ENCODE results near the gene SDC1. TPM values are rescaled to one million over a fixed set of nuclear protein-coding genes. Genes with fewer than 3 reads are reported as not detected.

The SDC1 gene
- total and polyA plus RNA-seq, 2 of the 8 experiments (the other 6 are each of a cell fraction or from before 2014, with no cell fraction given) = 45.3 to 73.3 TPM

DNA sequence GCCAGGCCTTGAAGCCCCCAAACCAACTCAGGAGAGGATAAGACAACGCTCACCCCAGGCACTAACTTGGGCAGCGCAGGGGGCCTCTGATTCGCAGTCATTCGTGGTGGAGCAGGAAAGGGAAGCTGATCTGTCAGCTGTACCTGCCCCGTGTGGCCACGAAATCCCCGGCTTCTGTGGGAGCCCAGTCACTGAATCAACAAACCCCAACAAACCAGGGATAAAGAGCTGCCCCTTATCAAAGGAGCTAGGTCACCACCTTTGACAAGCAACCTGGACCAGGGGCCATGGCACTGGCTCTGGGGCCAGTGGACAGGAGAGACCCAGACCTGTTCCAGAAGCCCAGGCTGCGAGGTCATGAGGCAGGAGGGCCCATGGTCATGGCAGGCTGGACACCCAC is 14.5 kb downstream of the SDC1 start:
- Histone ChIP-seq H3K4ac (replicated peaks; ENCODE audit: insufficient read length, low read depth, low read length) (no peak overlapping the region), H3K18ac (ENCODE audit: extremely low read depth, low read length) (no peak overlapping the region), H3K79me2 (ENCODE audit: control insufficient read depth in 1 of 2, insufficient read depth in 2 of 2, low read length in 2 of 2) (peaks cover 0 to 79% of the 10 kb centered on the region in 2 experiments; a peak in 2 of 4 replicates), H3K56ac (replicated peaks; ENCODE audit: insufficient read length, low read depth, low read length) (no peak overlapping the region), H3K27me3 (replicated peaks in 1 of 4; ENCODE audit: control insufficient read depth in 3 of 4, extremely low read depth in 1 of 4, insufficient read depth in 3 of 4, low read length in 3 of 4) (no peaks in the 10 kb centered on the region), H2BK15ac (ENCODE audit: low read length) (no peak overlapping the region), H4K91ac (replicated peaks; ENCODE audit: insufficient read length, low read length) (no peak overlapping the region), H3K14ac (ENCODE audit: insufficient read length) (no peak overlapping the region), H4K20me1 (replicated peaks in 1 of 2; ENCODE audit: control insufficient read depth in 1 of 2, insufficient read depth in 2 of 2, low read length in 2 of 2) (peaks cover 32 to 40% of the 10 kb centered on the region in 2 experiments), H2AFZ (ENCODE audit: low read length) (no peak overlapping the region), H4K5ac (ENCODE audit: insufficient read length, low read depth, low read length) (no peak overlapping the region), H3K9ac (replicated peaks in 1 of 4; ENCODE audit: extremely low read depth in 1 of 4, low read depth in 3 of 4, low read length in 3 of 4) (no peak overlapping the region), H3K36me3 (ENCODE audit: control insufficient read depth in 2 of 4, insufficient read depth in 4 of 4, low read length in 3 of 4) (no peaks in the 10 kb centered on the region), H3K23me2 (ENCODE audit: low read depth, low read length) (no peaks in the 10 kb centered on the region), H3K4me2 (ENCODE audit: insufficient read depth in 1 of 2, low read depth in 2 of 2, low read length in 2 of 2) (no peak overlapping the region), H2BK12ac (ENCODE audit: low read depth, low read length) (no peak overlapping the region), H3K4me3 (ENCODE audit: extremely low read depth in 1 of 4, insufficient read depth in 2 of 4, low read depth in 3 of 4, low read length in 4 of 4) (no peak overlapping the region), H2AK5ac (ENCODE audit: low read depth, low read length) (no peak overlapping the region), H2BK5ac (ENCODE audit: low read depth, low read length) (no peak overlapping the region), H2BK120ac (replicated peaks; ENCODE audit: low read depth, low read length) (no peak overlapping the region), H3K27ac (ENCODE audit: low read depth, low read length) (no peak overlapping the region), H3K23ac (ENCODE audit: insufficient read length) (no peak overlapping the region), H3K79me1 (ENCODE audit: low read depth, low read length) (peaks cover 14% of the 10 kb centered on the region; the same call in 1 of the 2 replicates), H4K8ac (ENCODE audit: extremely low read depth, insufficient read depth, low read length) (no peak overlapping the region), H2BK20ac (ENCODE audit: low read length) (no peak overlapping the region), H3K9me3 (ENCODE audit: insufficient read depth in 2 of 2, low read depth in 1 of 2, low read length in 1 of 2) (no peaks in the 10 kb centered on the region), H3K4me1 (replicated peaks in 1 of 4; ENCODE audit: control insufficient read depth in 3 of 4, insufficient read depth in 4 of 4, low read length in 3 of 4) (peaks cover 0 to 26% (median 9%) of the 10 kb centered on the region in 4 experiments; a peak in 6 of 7 replicates)
- no peak for FAIRE-seq
- POLR2A ChIA-PET (ENCODE audit: partially characterized antibody) = interaction anchor here (0.6 to 1.5 kb wide), 3 partner anchors 13 to 116 kb away, joined by 3 to 7 read pairs (median 3); partner anchors contain the start of gene SDC1
- WGBS, 2 experiments (ENCODE audit: extremely low coverage in 1 of 2, insufficient coverage in 1 of 2, insufficient read length in 1 of 2, insufficient replicate concordance in 2 of 2, low coverage in 1 of 2, low lambda C conversion rate in 2 of 2, missing lambda C conversion rate in 1 of 2) = 96% methylated on average over 8 of the region's 8 CpGs; no CpG with 5 or more reads in 1 of the 2 experiments
- no peak for DNase-seq (ENCODE audit: low read depth in 1 of 2, low spot score in 2 of 2)
- no peak for TF ChIP-seq RFX5 (IDR thresholded peaks at IDR 0.05; ENCODE audit: borderline replicate concordance, low read depth, low read length)
- no peak for TF ChIP-seq POLR2A (IDR thresholded peaks at IDR 0.05; ENCODE audit: control extremely low read depth in 1 of 2, low read depth in 2 of 2, low read length in 2 of 2)
- no peak for TF ChIP-seq TAF1 (IDR thresholded peaks at IDR 0.05; ENCODE audit: low read depth, low read length)
- CTCF ChIA-PET (ENCODE audit: partially characterized antibody) = interaction anchor here (1.0 to 10.6 kb wide), 10 partner anchors 9 to 194 kb away, joined by 3 to 104 read pairs (median 4); partner anchors contain the start of gene SDC1
